GM18870 (cell line): ENCODE results near the gene NCSTN.

Source experiments
- ATAC-seq: cut with Tn5 transposase; IDR thresholded peaks from one replicate; pipeline ENCODE4 v1.9.1; 2021; ENCODE audit warnings: moderate library complexity; ENCODE audit not compliant: unreplicated experiment

Gene NCSTN

GRCh38 chr1:160346958-160347357 is 3.8 kb downstream of the NCSTN start:
- no peak for ATAC-seq

GRCh38 chr1:160351629-160352028 is 8.4 kb downstream of the NCSTN start:
- no peak for ATAC-seq

GRCh38 chr1:160352555-160352954 is 9.4 kb downstream of the NCSTN start:
- ATAC-seq: no peak

- ATAC-seq: no peak
These were observed 10.0 kb downstream of the NCSTN start for GRCh38 chr1:160353223-160353622.

GRCh38 chr1:160354388-160354985 is 11.3 kb downstream of the NCSTN start:
- ATAC-seq: no peak

GRCh38 chr1:160357286-160358002 is 14.3 kb downstream of the NCSTN start:
- no peak for ATAC-seq

- ATAC-seq: no peak
These were observed 14.9 kb downstream of the NCSTN start for GRCh38 chr1:160358073-160358472.

- no peak for ATAC-seq
These were observed 16.5 kb downstream of the NCSTN start for GRCh38 chr1:160359559-160360226.

- ATAC-seq: no peak
These were observed 17.1 kb downstream of the NCSTN start for GRCh38 chr1:160360227-160360695.

GRCh38 chr1:160361199-160361598 is 18.0 kb downstream of the NCSTN start:
- ATAC-seq: no peak

GRCh38 chr1:160361814-160362167 is 18.6 kb downstream of the NCSTN start:
- no peak for ATAC-seq

- no peak for ATAC-seq
These were observed 19.2 kb downstream of the NCSTN start for GRCh38 chr1:160362168-160362957.

GRCh38 chr1:160363010-160363409 is 19.8 kb downstream of the NCSTN start:
- ATAC-seq: no peak

- no peak for ATAC-seq
These were observed 21.0 kb downstream of the NCSTN start for GRCh38 chr1:160363951-160364735.

GRCh38 chr1:160365325-160365724 is 22.1 kb downstream of the NCSTN start:
- ATAC-seq: no peak

- ATAC-seq: no peak
These were observed 23.7 kb downstream of the NCSTN start, which contains the start of gene NHLH1 for GRCh38 chr1:160366731-160367515. TSS of gene NHLH1 (plus strand) at chr1:160367071. CDS start at chr1:160370732, 3,661 bp downstream.

- ATAC-seq: no peak
These were observed 24.3 kb downstream of the NCSTN start for GRCh38 chr1:160367516-160367900.

GRCh38 chr1:160367934-160368923 is 25.0 kb downstream of the NCSTN start:
- no peak for ATAC-seq
